ENCODE measurements around the gene FREM2. TPM values are rescaled to one million over a fixed set of nuclear protein-coding genes. Genes with fewer than 3 reads are reported as not detected.

Gene FREM2, protein sequence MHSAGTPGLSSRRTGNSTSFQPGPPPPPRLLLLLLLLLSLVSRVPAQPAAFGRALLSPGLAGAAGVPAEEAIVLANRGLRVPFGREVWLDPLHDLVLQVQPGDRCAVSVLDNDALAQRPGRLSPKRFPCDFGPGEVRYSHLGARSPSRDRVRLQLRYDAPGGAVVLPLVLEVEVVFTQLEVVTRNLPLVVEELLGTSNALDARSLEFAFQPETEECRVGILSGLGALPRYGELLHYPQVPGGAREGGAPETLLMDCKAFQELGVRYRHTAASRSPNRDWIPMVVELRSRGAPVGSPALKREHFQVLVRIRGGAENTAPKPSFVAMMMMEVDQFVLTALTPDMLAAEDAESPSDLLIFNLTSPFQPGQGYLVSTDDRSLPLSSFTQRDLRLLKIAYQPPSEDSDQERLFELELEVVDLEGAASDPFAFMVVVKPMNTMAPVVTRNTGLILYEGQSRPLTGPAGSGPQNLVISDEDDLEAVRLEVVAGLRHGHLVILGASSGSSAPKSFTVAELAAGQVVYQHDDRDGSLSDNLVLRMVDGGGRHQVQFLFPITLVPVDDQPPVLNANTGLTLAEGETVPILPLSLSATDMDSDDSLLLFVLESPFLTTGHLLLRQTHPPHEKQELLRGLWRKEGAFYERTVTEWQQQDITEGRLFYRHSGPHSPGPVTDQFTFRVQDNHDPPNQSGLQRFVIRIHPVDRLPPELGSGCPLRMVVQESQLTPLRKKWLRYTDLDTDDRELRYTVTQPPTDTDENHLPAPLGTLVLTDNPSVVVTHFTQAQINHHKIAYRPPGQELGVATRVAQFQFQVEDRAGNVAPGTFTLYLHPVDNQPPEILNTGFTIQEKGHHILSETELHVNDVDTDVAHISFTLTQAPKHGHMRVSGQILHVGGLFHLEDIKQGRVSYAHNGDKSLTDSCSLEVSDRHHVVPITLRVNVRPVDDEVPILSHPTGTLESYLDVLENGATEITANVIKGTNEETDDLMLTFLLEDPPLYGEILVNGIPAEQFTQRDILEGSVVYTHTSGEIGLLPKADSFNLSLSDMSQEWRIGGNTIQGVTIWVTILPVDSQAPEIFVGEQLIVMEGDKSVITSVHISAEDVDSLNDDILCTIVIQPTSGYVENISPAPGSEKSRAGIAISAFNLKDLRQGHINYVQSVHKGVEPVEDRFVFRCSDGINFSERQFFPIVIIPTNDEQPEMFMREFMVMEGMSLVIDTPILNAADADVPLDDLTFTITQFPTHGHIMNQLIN (N-terminal part only)
- total RNA-seq: under 0.01 TPM in 2 replicates

DNA sequence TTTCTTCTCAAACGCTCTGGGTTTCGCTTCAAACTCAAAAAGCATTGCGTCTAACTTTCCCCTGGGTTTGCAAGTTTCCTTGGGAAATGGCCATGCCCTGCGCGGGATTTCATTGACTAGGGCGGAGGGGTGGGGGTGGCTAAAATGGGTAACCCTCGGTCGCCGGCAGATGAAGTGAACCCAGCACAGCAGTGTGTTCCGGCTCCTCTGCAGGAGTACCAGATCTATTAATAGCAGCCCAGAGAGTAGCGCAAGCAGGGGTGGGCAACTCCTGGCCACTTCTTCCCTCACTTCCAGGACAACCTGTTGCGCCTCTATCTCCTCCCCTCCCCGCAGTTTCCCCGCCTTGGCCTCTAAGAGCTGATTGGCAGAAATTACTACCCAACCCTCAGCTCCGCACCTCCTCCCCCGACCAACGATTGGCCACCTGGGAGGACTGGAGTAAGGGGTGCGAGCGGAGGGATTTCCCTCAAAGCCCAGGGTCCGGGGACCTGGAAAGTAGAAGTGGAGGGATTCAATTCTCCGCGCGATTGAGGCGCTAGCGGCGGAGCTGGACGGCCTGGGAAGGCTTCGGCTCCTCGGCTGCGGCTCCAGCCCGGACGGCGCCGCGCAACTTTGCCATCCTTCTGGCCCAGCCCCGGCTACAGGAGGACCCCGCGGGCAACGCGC lies at the start of gene FREM2:
FREM2 (plus strand) TSS at position 501 of the 669 bp plus-strand sequence. CDS start 268 bp downstream, outside the sequence.

Measured in uterine smooth muscle cell (primary cell).